Loucy (cell line): ENCODE measurements around the gene ARHGDIA.

ENCODE experiments used
- H2AFZ ChIP-seq: fragments of 200-600 bp; sonication (generic); 2 replicates; pipeline ENCODE4 v1.6.0; 2016; ENCODE audit warnings: antibody characterized with exemption, mild to moderate bottlenecking, low read length, moderate library complexity
- H3F3A ChIP-seq: fragments of 200-600 bp; 2 replicates; pipeline ENCODE4 v1.6.0; 2016; ENCODE audit warnings: antibody characterized with exemption, low read depth, mild to moderate bottlenecking
- H3K27me3 ChIP-seq: fragments of 200-600 bp; sonication (generic); 2 replicates; pipeline ENCODE4 v1.6.1; 2014; ENCODE audit warnings: low read length, mild to moderate bottlenecking; ENCODE audit not compliant: insufficient read depth, poor library complexity, severe bottlenecking
- H3K36me3 ChIP-seq: fragments of 200-600 bp; sonication (generic); 2 replicates; pipeline ENCODE4 v1.6.1; 2016; ENCODE audit warnings: low read length; ENCODE audit not compliant: insufficient read depth
- H3K4me1 ChIP-seq: fragments of 200-600 bp; sonication (generic); 2 replicates; pipeline ENCODE4 v1.5.1; 2014; ENCODE audit warnings: low read length, mild to moderate bottlenecking; ENCODE audit not compliant: insufficient read depth, poor library complexity, severe bottlenecking
- H3K4me2 ChIP-seq: fragments of 200-600 bp; sonication (generic); 2 replicates; pipeline ENCODE4 v1.6.0; 2014; ENCODE audit warnings: antibody characterized with exemption, low read length, low read depth, mild to moderate bottlenecking; ENCODE audit not compliant: poor library complexity, severe bottlenecking
- H3K4me3 ChIP-seq: fragments of 200-600 bp; sonication (generic); 2 replicates; pipeline ENCODE4 v1.5.1; 2014; ENCODE audit warnings: low read length, mild to moderate bottlenecking, mixed read lengths; ENCODE audit not compliant: poor library complexity, severe bottlenecking
- H3K79me2 ChIP-seq: fragments of 200-600 bp; sonication (generic); 2 replicates; pipeline ENCODE4 v1.6.1; 2014; ENCODE audit warnings: low read length; ENCODE audit not compliant: insufficient read depth
- H3K9ac ChIP-seq: fragments of 200-600 bp; sonication (generic); 2 replicates; pipeline ENCODE4 v1.6.0; 2014; ENCODE audit warnings: mild to moderate bottlenecking, low read depth, low read length, moderate library complexity; ENCODE audit not compliant: poor library complexity, severe bottlenecking
- H3K9me2 ChIP-seq: fragments of 200-600 bp; sonication (generic); replicated peaks from 2 replicates; pipeline ENCODE4 v1.6.1; 2016; ENCODE audit warnings: low read depth, low read length, mixed read lengths
- H3K9me3 ChIP-seq: fragments of 200-600 bp; sonication (generic); 2 replicates; pipeline ENCODE4 v1.6.1; 2014; ENCODE audit warnings: mild to moderate bottlenecking, antibody characterized with exemption, low read length, low read depth; ENCODE audit not compliant: insufficient read depth
- H4K20me1 ChIP-seq: fragments of 200-600 bp; sonication (generic); 2 replicates; pipeline ENCODE4 v1.6.0; 2014; ENCODE audit warnings: antibody characterized with exemption, low read length, mild to moderate bottlenecking; ENCODE audit not compliant: insufficient read depth, poor library complexity, severe bottlenecking
- EZH2phosphoT487 ChIP-seq: fragments of 200-600 bp; IDR thresholded peaks from 2 replicates; pipeline ENCODE4 v1.6.1; 2018; ENCODE audit warnings: antibody characterized with exemption, mild to moderate bottlenecking, moderate library complexity, borderline replicate concordance
- TF ChIP-seq, protein P1 (sequence below): fragments of 200-600 bp; sonication (generic); conservative IDR thresholded peaks from 2 replicates; pipeline ENCODE4 v1.5.1; 2014; ENCODE audit warnings: mild to moderate bottlenecking, antibody characterized with exemption, low read length

Gene ARHGDIA

DNA sequence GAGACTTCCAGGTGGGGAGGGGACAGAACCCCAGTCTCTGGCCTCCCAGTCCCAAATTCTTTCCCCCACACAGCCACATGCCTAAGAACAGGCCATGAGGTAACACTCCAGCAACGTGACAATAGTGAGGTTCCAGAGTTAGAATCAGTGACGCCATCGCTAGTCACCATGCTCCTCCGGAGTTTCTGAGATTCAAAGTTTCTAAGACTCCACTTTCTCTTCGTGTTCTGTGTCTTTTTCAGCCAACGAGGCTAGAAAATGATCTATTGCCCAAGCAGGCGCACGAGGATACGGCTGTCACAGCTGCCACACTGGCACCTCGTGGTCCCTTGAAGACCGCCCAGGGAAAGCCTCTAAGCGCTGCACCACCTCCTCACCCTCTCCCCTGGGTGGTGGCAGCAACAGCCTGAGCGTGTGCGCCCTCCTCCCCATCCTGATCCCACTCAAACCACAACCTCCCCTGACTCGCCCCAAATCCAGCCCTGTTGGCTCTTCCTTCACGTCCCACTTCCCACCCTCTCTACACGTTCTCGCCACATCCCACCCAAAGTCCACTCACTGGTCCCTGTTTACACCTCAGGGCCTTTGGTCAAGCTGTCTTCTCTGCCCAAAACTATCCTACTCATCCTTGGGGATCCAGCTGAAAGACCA is 39.1 kb downstream of the ARHGDIA start:
- no peaks in the 10 kb centered on the region for H3K36me3 ChIP-seq
- TF ChIP-seq, protein P1, sequence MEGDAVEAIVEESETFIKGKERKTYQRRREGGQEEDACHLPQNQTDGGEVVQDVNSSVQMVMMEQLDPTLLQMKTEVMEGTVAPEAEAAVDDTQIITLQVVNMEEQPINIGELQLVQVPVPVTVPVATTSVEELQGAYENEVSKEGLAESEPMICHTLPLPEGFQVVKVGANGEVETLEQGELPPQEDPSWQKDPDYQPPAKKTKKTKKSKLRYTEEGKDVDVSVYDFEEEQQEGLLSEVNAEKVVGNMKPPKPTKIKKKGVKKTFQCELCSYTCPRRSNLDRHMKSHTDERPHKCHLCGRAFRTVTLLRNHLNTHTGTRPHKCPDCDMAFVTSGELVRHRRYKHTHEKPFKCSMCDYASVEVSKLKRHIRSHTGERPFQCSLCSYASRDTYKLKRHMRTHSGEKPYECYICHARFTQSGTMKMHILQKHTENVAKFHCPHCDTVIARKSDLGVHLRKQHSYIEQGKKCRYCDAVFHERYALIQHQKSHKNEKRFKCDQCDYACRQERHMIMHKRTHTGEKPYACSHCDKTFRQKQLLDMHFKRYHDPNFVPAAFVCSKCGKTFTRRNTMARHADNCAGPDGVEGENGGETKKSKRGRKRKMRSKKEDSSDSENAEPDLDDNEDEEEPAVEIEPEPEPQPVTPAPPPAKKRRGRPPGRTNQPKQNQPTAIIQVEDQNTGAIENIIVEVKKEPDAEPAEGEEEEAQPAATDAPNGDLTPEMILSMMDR: no peak
- no peak for TF ChIP-seq EZH2phosphoT487
- no peaks in the 10 kb centered on the region for H3K27me3 ChIP-seq
- H4K20me1 ChIP-seq: no peaks in the 10 kb centered on the region
- no peaks in the 10 kb centered on the region for H3F3A ChIP-seq
- peak overlapping the region; percentile 99 for H3K4me2 ChIP-seq
- peaks cover 23% of the 10 kb centered on the region for H3K4me1 ChIP-seq
- H3K79me2 ChIP-seq: peaks cover 49% of the 10 kb centered on the region
- H3K9ac ChIP-seq: peak overlapping the region; percentile 88
- H2AFZ ChIP-seq: peak overlapping the region; percentile 44; the same call in 1 of the 2 replicates
- no peaks in the 10 kb centered on the region for H3K9me2 ChIP-seq
- no peaks in the 10 kb centered on the region for H3K9me3 ChIP-seq
- H3K4me3 ChIP-seq: peak overlapping the region; percentile 96

GRCh38 chr17:81831563-81831956 is 39.6 kb downstream of the ARHGDIA start:
- H3K79me2 ChIP-seq: peaks cover 49% of the 10 kb centered on the region
- peak overlapping the region; percentile 96 for H3K4me3 ChIP-seq
- H3K9ac ChIP-seq: peak overlapping the region; percentile 88
- no peaks in the 10 kb centered on the region for H4K20me1 ChIP-seq
- peaks cover 23% of the 10 kb centered on the region for H3K4me1 ChIP-seq
- H3F3A ChIP-seq: no peaks in the 10 kb centered on the region
- no peaks in the 10 kb centered on the region for H3K9me3 ChIP-seq
- no peak for TF ChIP-seq EZH2phosphoT487
- TF ChIP-seq, protein P1: no peak
- H3K27me3 ChIP-seq: no peaks in the 10 kb centered on the region
- no peaks in the 10 kb centered on the region for H3K36me3 ChIP-seq
- H2AFZ ChIP-seq: no peak overlapping the region
- no peaks in the 10 kb centered on the region for H3K9me2 ChIP-seq
- H3K4me2 ChIP-seq: peak overlapping the region; percentile 99

GRCh38 chr17:81829858-81830257 is 41.3 kb downstream of the ARHGDIA start:
- H3K9ac ChIP-seq: no peak overlapping the region

More at GRCh38 chr17:81829858-81830257, 41.3 kb downstream of the ARHGDIA start:
- H3K4me2 ChIP-seq: no peak overlapping the region
- H4K20me1 ChIP-seq: no peaks in the 10 kb centered on the region
- H3K4me1 ChIP-seq: peaks cover 23% of the 10 kb centered on the region
- TF ChIP-seq, protein P1: no peak
- TF ChIP-seq EZH2phosphoT487: no peak
- no peak overlapping the region for H2AFZ ChIP-seq
- no peaks in the 10 kb centered on the region for H3K27me3 ChIP-seq
- no peaks in the 10 kb centered on the region for H3K9me2 ChIP-seq
- H3K4me3 ChIP-seq: no peak overlapping the region
- no peaks in the 10 kb centered on the region for H3F3A ChIP-seq
- H3K36me3 ChIP-seq: no peaks in the 10 kb centered on the region
- H3K9me3 ChIP-seq: no peaks in the 10 kb centered on the region
- H3K79me2 ChIP-seq: peaks cover 53% of the 10 kb centered on the region
